ENCODE results near the gene IBTK. TPM values are rescaled to one million over a fixed set of nuclear protein-coding genes. Genes with fewer than 3 reads are reported as not detected.

Gene IBTK
- total and polyA plus RNA-seq, 2 experiments from 2014 or later: 14.9 to 20.2 TPM

- TF ChIP-seq CTCF (IDR thresholded peaks at IDR 0.05; ENCODE audit: low read depth, low read length): no peak
- Histone ChIP-seq H3K27ac (no peak overlapping the region), H3K4me1 (ENCODE audit: low read depth) (peaks cover 18% of the 10 kb centered on the region), H3K36me3 (peaks cover 5% of the 10 kb centered on the region), H3K27me3 (no peaks in the 10 kb centered on the region), H3K9me3 (ENCODE audit: low read depth) (no peaks in the 10 kb centered on the region), H3K4me3 (no peak overlapping the region)
- no peak for DNase-seq (ENCODE audit: low read depth in 1 of 2, low spot score in 1 of 2)
Measured at GRCh38 chr6:82243884-82244283, 3.7 kb downstream of the IBTK start.

- DNase-seq (ENCODE audit: low read depth in 1 of 2, low spot score in 1 of 2): no peak
- Histone ChIP-seq H3K36me3 (peaks cover 5% of the 10 kb centered on the region), H3K27ac (no peak overlapping the region), H3K4me1 (ENCODE audit: low read depth) (no peaks in the 10 kb centered on the region), H3K9me3 (ENCODE audit: low read depth) (no peaks in the 10 kb centered on the region), H3K27me3 (no peaks in the 10 kb centered on the region), H3K4me3 (no peak overlapping the region)
- TF ChIP-seq CTCF (IDR thresholded peaks at IDR 0.05; ENCODE audit: low read depth, low read length): no peak
Measured at GRCh38 chr6:82240186-82240585, 7.4 kb downstream of the IBTK start.

GRCh38 chr6:82239597-82239996, 7.9 kb downstream of the IBTK start:
- TF ChIP-seq CTCF (IDR thresholded peaks at IDR 0.05; ENCODE audit: low read depth, low read length): no peak
- Histone ChIP-seq H3K27ac (no peak overlapping the region), H3K36me3 (peaks cover 5% of the 10 kb centered on the region), H3K4me3 (no peak overlapping the region), H3K4me1 (ENCODE audit: low read depth) (no peaks in the 10 kb centered on the region), H3K27me3 (no peaks in the 10 kb centered on the region), H3K9me3 (ENCODE audit: low read depth) (no peaks in the 10 kb centered on the region)
- no peak for DNase-seq (ENCODE audit: low read depth in 1 of 2, low spot score in 1 of 2)

GRCh38 chr6:82237013-82237412, 10.5 kb downstream of the IBTK start:
- Histone ChIP-seq H3K4me1 (ENCODE audit: low read depth) (no peaks in the 10 kb centered on the region), H3K27me3 (no peaks in the 10 kb centered on the region), H3K27ac (no peak overlapping the region), H3K36me3 (peaks cover 14% of the 10 kb centered on the region), H3K4me3 (no peak overlapping the region), H3K9me3 (ENCODE audit: low read depth) (no peaks in the 10 kb centered on the region)
- DNase-seq (ENCODE audit: low read depth in 1 of 2, low spot score in 1 of 2): peak; percentile 24 to 45
- TF ChIP-seq CTCF (IDR thresholded peaks at IDR 0.05; ENCODE audit: low read depth, low read length): no peak

- Histone ChIP-seq H3K4me1 (ENCODE audit: low read depth) (no peaks in the 10 kb centered on the region), H3K4me3 (no peak overlapping the region), H3K9me3 (ENCODE audit: low read depth) (no peaks in the 10 kb centered on the region), H3K36me3 (peaks cover 67% of the 10 kb centered on the region), H3K27me3 (no peaks in the 10 kb centered on the region), H3K27ac (no peak overlapping the region)
- TF ChIP-seq CTCF (IDR thresholded peaks at IDR 0.05; ENCODE audit: low read depth, low read length): no peak
- DNase-seq (ENCODE audit: low read depth in 1 of 2, low spot score in 1 of 2): no peak
Measured at GRCh38 chr6:82227770-82228169, 19.8 kb downstream of the IBTK start.

- no peak for TF ChIP-seq CTCF (IDR thresholded peaks at IDR 0.05; ENCODE audit: low read depth, low read length)
- no peak overlapping the region for H3K4me3 ChIP-seq
- no peaks in the 10 kb centered on the region for H3K4me1 ChIP-seq (ENCODE audit: low read depth)
- no peak overlapping the region for H3K27ac ChIP-seq
- no peak for DNase-seq (ENCODE audit: low read depth in 1 of 2, low spot score in 1 of 2)
- no peaks in the 10 kb centered on the region for H3K27me3 ChIP-seq
- no peaks in the 10 kb centered on the region for H3K9me3 ChIP-seq (ENCODE audit: low read depth)
- peaks cover 60% of the 10 kb centered on the region for H3K36me3 ChIP-seq
Measured at GRCh38 chr6:82220167-82220566, 27.4 kb downstream of the IBTK start.
